HEK293 (cell line): ENCODE results near the gene METTL14.

Source experiments
- CTCF ChIA-PET: fragments of 350-600 bp; formaldehyde crosslinking; extraction: SDS; loops from one replicate; lab custom pipeline; 2021; ENCODE audit warnings: antibody characterized with exemption; lab: Yijun Ruan, JAX
- POLR2A ChIA-PET: fragments of 300-600 bp; formaldehyde crosslinking; extraction: SDS; loops from one replicate; lab custom pipeline; 2020; ENCODE audit warnings: antibody characterized with exemption, inconsistent platforms; lab: Yijun Ruan, JAX
- H3K27ac ChIP-seq: fragments of 200-500 bp; sonication (Bioruptor generic); 2 replicates; pipeline ENCODE4 v1.5.1; 2014; ENCODE audit warnings: low read depth, low read length, control low read depth, inconsistent platforms; ENCODE audit errors: extremely low read depth
- H3K36me3 ChIP-seq, 2 experiments: fragments of 200-500 bp in 1 of 2; sonication (Bioruptor generic) in 1 of 2; 1 replicate in 1 of 2; 2 replicates in 1 of 2; pipeline ENCODE4 v1.5.1; 2014 to 2017; ENCODE audit warnings: inconsistent platforms in 2 of 2, low read length in 2 of 2; ENCODE audit not compliant: control insufficient read depth in 2 of 2, insufficient read depth in 1 of 2
- H3K4me1 ChIP-seq: fragments of 200-500 bp; sonication (Bioruptor generic); 2 replicates; pipeline ENCODE4 v1.5.1; 2014; ENCODE audit warnings: mild to moderate bottlenecking, low read length, inconsistent platforms; ENCODE audit not compliant: control insufficient read depth, insufficient read depth
- H3K4me3 ChIP-seq: 2 replicates; pipeline ENCODE4 v1.5.1; 2011; ENCODE audit warnings: low read depth, mild to moderate bottlenecking, control low read depth, low read length, moderate library complexity
- H3K9me3 ChIP-seq: fragments of 200-500 bp; sonication (Bioruptor generic); 2 replicates; pipeline ENCODE4 v1.5.1; 2014; ENCODE audit warnings: low read depth, low read length, inconsistent platforms; ENCODE audit not compliant: control insufficient read depth, insufficient read depth
- FEZF1 ChIP-seq: fragments of 450-650 bp; formaldehyde crosslinking; IDR thresholded peaks from 2 replicates; pipeline ENCODE4 v1.5.1; 2016; ENCODE audit warnings: missing biosample characterization, missing genetic modification characterization
- GLIS2 ChIP-seq: fragments of 450-650 bp; formaldehyde crosslinking; IDR thresholded peaks from 2 replicates; pipeline ENCODE4 v1.5.1; 2016; ENCODE audit warnings: missing biosample characterization, missing genetic modification characterization
- PRDM1 ChIP-seq: fragments of 450-650 bp; formaldehyde crosslinking; IDR thresholded peaks from 2 replicates; pipeline ENCODE4; 2016; ENCODE audit warnings: missing biosample characterization, missing genetic modification characterization
- SALL2 ChIP-seq: fragments of 450-650 bp; formaldehyde crosslinking; IDR thresholded peaks from 2 replicates; pipeline ENCODE4 v1.5.0; 2017; ENCODE audit warnings: missing biosample characterization, mild to moderate bottlenecking, missing genetic modification characterization, borderline replicate concordance
- SCRT1 ChIP-seq: fragments of 450-650 bp; formaldehyde crosslinking; IDR thresholded peaks from 2 replicates; pipeline ENCODE4 v1.5.1; 2016; ENCODE audit warnings: missing biosample characterization, missing genetic modification characterization, borderline replicate concordance
- ZFHX2 ChIP-seq: fragments of 450-650 bp; formaldehyde crosslinking; conservative IDR thresholded peaks from 2 replicates; pipeline ENCODE4 v1.5.1; 2016; ENCODE audit warnings: missing biosample characterization, missing genetic modification characterization
- ZNF211 ChIP-seq: fragments of 450-650 bp; formaldehyde crosslinking; IDR thresholded peaks from 2 replicates; pipeline ENCODE4 v1.5.1; 2016; ENCODE audit warnings: low read depth, missing biosample characterization, missing genetic modification characterization
- ZNF302 ChIP-seq: fragments of 450-650 bp; formaldehyde crosslinking; IDR thresholded peaks from 2 replicates; pipeline ENCODE4 v1.5.1; 2016; ENCODE audit warnings: missing biosample characterization, missing genetic modification characterization, low read depth
- ZNF354C ChIP-seq: fragments of 450-650 bp; formaldehyde crosslinking; IDR thresholded peaks from 2 replicates; pipeline ENCODE4 v1.5.1; 2016; ENCODE audit warnings: missing biosample characterization, missing genetic modification characterization, low read depth, borderline replicate concordance
- ZNF529 ChIP-seq: fragments of 450-650 bp; formaldehyde crosslinking; IDR thresholded peaks from 2 replicates; pipeline ENCODE4 v1.5.1; 2017; ENCODE audit warnings: missing genetic modification characterization, missing biosample characterization; ENCODE audit not compliant: insufficient replicate concordance
- ZNF549 ChIP-seq: fragments of 450-650 bp; IDR thresholded peaks from 2 replicates; pipeline ENCODE4 v1.5.1; 2018; ENCODE audit warnings: missing biosample characterization, missing genetic modification characterization, mild to moderate bottlenecking, inconsistent platforms, moderate library complexity
- ZNF555 ChIP-seq: fragments of 450-650 bp; formaldehyde crosslinking; conservative IDR thresholded peaks from 2 replicates; pipeline ENCODE4 v1.5.1; 2017; ENCODE audit warnings: missing biosample characterization, mild to moderate bottlenecking, missing genetic modification characterization, inconsistent platforms
- ZNF596 ChIP-seq: fragments of 450-650 bp; IDR thresholded peaks from 2 replicates; pipeline ENCODE4 v1.5.0; 2018; ENCODE audit warnings: missing biosample characterization, mild to moderate bottlenecking, missing genetic modification characterization, moderate library complexity
- TF ChIP-seq, protein P1 (sequence below): fragments of 450-650 bp; formaldehyde crosslinking; IDR thresholded peaks from 2 replicates; pipeline ENCODE4 v1.5.1; 2016; ENCODE audit warnings: missing biosample characterization, missing genetic modification characterization
- TF ChIP-seq, protein P2 (sequence below): fragments of 450-650 bp; formaldehyde crosslinking; IDR thresholded peaks from 2 replicates; pipeline ENCODE4 v1.5.1; 2016; ENCODE audit warnings: missing biosample characterization, missing genetic modification characterization, low read depth
- TF ChIP-seq, protein P3 (sequence below): fragments of 450-650 bp; formaldehyde crosslinking; IDR thresholded peaks from 2 replicates; pipeline ENCODE4 v1.5.1; 2016; ENCODE audit warnings: missing biosample characterization, missing genetic modification characterization

Gene METTL14

DNA sequence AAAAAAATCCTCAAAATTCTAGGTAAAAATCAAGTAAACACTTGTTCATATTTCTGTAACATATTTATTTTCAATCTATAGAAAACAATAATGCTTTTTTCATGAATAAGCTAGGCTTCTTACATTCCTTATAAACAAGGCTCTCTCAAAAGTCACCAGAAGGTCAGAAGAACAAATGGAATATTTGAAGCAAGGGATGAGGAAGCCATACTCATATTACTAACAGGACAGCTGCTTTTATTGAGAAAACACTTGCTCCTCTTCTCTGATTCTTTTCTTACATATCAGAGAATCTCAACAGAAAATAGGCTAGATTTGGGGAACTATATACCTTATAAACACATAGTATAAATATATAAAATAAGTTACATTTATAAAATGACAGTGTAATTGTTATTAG is 67.9 kb downstream of the METTL14 start:
- ChIA-PET CTCF (interaction anchor here (0.6 to 1.2 kb wide), 3 partner anchors 19 to 249 kb away, joined by 3 to 6 read pairs (median 3); no protein-coding TSS in a partner anchor), POLR2A (interaction anchor here (0.6 kb wide), 1 partner anchor 162 kb away, joined by 7 read pairs; no protein-coding TSS in a partner anchor)
- no peak overlapping the region for H3K4me3 ChIP-seq
- TF ChIP-seq ZNF529 (tag by site-specific recombination): no peak
- peak; percentile 50; the same call in 1 of the 2 replicates for TF ChIP-seq ZNF549 (tag by site-specific recombination)
- no peaks in the 10 kb centered on the region for H3K9me3 ChIP-seq
- no peaks in the 10 kb centered on the region; the same call in 1 of the 2 replicates for H3K4me1 ChIP-seq
- no peak overlapping the region for H3K27ac ChIP-seq
- peaks cover 0 to 27% of the 10 kb centered on the region in 2 experiments; a peak in 1 of 3 replicates for H3K36me3 ChIP-seq

DNA sequence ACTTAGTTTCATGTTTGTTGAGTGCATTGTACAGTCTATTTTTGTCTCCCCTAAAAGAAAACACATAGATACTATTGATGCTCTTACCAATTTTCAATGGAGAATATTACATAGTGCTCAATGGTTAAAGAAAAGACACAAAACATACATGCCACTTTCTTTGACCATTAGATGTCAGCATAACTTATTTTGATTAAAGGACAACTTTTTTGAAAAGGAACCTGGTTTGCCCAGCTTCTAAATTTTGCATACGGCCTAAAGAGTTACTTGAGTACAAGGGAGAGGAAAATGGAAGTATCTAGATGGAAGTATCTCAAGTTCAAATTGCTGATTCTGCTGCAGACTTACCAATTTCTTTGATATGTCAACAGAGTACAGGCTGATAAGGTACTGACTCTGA is 68.5 kb downstream of the METTL14 start:
- Histone ChIP-seq H3K4me1 (no peaks in the 10 kb centered on the region; the same call in 1 of the 2 replicates), H3K36me3 (peaks cover 0 to 27% of the 10 kb centered on the region in 2 experiments; a peak in 1 of 3 replicates), H3K4me3 (no peak overlapping the region), H3K9me3 (no peaks in the 10 kb centered on the region), H3K27ac (no peak overlapping the region)
- ChIA-PET POLR2A (interaction anchor here (0.6 kb wide), 1 partner anchor 163 kb away, joined by 7 read pairs; no protein-coding TSS in a partner anchor), CTCF (interaction anchor here (1.2 kb wide), 1 partner anchor 18 kb away, joined by 6 read pairs; no protein-coding TSS in a partner anchor)
- no peak for TF ChIP-seq ZNF302 (tag by site-specific recombination)
- TF ChIP-seq, protein P1, sequence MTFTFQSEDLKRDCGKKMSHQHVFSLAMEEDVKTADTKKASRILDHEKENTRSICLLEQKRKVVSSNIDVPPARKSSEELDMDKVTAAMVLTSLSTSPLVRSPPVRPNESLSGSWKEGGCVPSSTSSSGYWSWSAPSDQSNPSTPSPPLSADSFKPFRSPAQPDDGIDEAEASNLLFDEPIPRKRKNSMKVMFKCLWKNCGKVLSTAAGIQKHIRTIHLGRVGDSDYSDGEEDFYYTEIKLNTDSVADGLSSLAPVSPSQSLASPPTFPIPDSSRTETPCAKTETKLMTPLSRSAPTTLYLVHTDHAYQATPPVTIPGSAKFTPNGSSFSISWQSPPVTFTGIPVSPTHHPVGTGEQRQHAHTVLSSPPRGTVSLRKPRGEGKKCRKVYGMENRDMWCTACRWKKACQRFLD: no peak
- TF ChIP-seq ZNF596 (tag by site-specific recombination): no peak
- TF ChIP-seq ZNF555: no peak
- no peak for TF ChIP-seq SCRT1 (tag by site-specific recombination)

DNA sequence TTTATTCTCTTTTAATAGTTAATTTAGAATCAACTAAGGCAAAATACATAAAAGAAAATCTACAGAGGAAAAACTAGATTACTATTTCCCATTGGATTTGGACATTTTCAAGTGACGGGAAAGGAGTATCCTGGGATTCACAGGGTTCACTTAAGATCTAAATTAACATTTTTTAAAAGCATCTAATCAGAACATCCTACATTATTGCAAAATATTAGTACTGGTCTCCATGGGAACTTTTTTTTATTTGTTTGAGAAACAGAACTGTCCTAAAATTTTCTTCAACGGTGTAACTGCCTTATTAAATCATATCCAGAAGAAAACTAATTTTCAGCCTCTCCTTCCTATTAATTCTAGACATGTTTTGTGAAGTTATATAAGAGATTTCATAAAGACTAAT is 69.7 kb downstream of the METTL14 start:
- H3K36me3 ChIP-seq: peaks cover 0 to 24% of the 10 kb centered on the region in 2 experiments; a peak in 1 of 3 replicates
- POLR2A ChIA-PET: no interaction called here
- H3K4me1 ChIP-seq: no peaks in the 10 kb centered on the region; the same call in 1 of the 2 replicates
- H3K27ac ChIP-seq: no peak overlapping the region
- no peaks in the 10 kb centered on the region for H3K9me3 ChIP-seq
- no peak overlapping the region for H3K4me3 ChIP-seq
- TF ChIP-seq PRDM1 (tag by site-specific recombination): no peak
- TF ChIP-seq ZFHX2 (tag by site-specific recombination): no peak
- no peak for TF ChIP-seq ZNF211
- no peak for TF ChIP-seq FEZF1 (tag by site-specific recombination)
- no peak for TF ChIP-seq GLIS2 (tag by site-specific recombination)
- no peak for TF ChIP-seq SALL2
- TF ChIP-seq ZNF354C (tag by site-specific recombination): no peak
- TF ChIP-seq, protein P2, sequence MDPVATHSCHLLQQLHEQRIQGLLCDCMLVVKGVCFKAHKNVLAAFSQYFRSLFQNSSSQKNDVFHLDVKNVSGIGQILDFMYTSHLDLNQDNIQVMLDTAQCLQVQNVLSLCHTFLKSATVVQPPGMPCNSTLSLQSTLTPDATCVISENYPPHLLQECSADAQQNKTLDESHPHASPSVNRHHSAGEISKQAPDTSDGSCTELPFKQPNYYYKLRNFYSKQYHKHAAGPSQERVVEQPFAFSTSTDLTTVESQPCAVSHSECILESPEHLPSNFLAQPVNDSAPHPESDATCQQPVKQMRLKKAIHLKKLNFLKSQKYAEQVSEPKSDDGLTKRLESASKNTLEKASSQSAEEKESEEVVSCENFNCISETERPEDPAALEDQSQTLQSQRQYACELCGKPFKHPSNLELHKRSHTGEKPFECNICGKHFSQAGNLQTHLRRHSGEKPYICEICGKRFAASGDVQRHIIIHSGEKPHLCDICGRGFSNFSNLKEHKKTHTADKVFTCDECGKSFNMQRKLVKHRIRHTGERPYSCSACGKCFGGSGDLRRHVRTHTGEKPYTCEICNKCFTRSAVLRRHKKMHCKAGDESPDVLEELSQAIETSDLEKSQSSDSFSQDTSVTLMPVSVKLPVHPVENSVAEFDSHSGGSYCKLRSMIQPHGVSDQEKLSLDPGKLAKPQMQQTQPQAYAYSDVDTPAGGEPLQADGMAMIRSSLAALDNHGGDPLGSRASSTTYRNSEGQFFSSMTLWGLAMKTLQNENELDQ (tag by site-specific recombination): no peak
- TF ChIP-seq, protein P3, sequence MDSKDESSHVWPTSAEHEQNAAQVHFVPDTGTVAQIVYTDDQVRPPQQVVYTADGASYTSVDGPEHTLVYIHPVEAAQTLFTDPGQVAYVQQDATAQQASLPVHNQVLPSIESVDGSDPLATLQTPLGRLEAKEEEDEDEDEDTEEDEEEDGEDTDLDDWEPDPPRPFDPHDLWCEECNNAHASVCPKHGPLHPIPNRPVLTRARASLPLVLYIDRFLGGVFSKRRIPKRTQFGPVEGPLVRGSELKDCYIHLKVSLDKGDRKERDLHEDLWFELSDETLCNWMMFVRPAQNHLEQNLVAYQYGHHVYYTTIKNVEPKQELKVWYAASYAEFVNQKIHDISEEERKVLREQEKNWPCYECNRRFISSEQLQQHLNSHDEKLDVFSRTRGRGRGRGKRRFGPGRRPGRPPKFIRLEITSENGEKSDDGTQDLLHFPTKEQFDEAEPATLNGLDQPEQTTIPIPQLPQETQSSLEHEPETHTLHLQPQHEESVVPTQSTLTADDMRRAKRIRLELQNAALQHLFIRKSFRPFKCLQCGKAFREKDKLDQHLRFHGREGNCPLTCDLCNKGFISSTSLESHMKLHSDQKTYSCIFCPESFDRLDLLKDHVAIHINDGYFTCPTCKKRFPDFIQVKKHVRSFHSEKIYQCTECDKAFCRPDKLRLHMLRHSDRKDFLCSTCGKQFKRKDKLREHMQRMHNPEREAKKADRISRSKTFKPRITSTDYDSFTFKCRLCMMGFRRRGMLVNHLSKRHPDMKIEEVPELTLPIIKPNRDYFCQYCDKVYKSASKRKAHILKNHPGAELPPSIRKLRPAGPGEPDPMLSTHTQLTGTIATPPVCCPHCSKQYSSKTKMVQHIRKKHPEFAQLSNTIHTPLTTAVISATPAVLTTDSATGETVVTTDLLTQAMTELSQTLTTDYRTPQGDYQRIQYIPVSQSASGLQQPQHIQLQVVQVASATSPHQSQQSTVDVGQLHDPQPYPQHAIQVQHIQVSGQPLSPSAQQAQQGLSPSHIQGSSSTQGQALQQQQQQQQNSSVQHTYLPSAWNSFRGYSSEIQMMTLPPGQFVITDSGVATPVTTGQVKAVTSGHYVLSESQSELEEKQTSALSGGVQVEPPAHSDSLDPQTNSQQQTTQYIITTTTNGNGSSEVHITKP: no peak
- TF ChIP-seq, all 188 proteins: peak for 0
- CTCF ChIA-PET: interaction anchor here (0.7 to 1.1 kb wide), 2 partner anchors 15 to 463 kb away, joined by 3 to 6 read pairs; no protein-coding TSS in a partner anchor
